ENCODE measurements around the gene ADISSP.
A peak's percentile ranks its signal among the peaks of the same experiment; 100 is the strongest.

ADISSP gene

GRCh38 chr20:3711484-3711941, 56.0 kb downstream of the ADISSP start:
- TF ChIP-seq CTCF (conservative IDR thresholded peaks at IDR 0.05; ENCODE audit: low read length) = no peak
- no peak for DNase-seq (ENCODE audit: low read depth)
- no peak overlapping the region for H3K4me3 ChIP-seq (ENCODE audit: low read length)

GRCh38 chr20:3710703-3711483, 56.7 kb downstream of the ADISSP start:
- H3K4me3 ChIP-seq (ENCODE audit: low read length) = no peak overlapping the region
- peak; percentile 52 for DNase-seq (ENCODE audit: low read depth)
- TF ChIP-seq CTCF (conservative IDR thresholded peaks at IDR 0.05; ENCODE audit: low read length) = peak; percentile 80

GRCh38 chr20:3710011-3710466, 57.5 kb downstream of the ADISSP start:
- TF ChIP-seq CTCF (conservative IDR thresholded peaks at IDR 0.05; ENCODE audit: low read length) = no peak; the same call in 1 of the 2 replicates
- DNase-seq (ENCODE audit: low read depth) = no peak
- H3K4me3 ChIP-seq (ENCODE audit: low read length) = no peak overlapping the region

GRCh38 chr20:3707508-3707899, 60.0 kb downstream of the ADISSP start:
- no peak for TF ChIP-seq CTCF (conservative IDR thresholded peaks at IDR 0.05; ENCODE audit: low read length)
- no peak for DNase-seq (ENCODE audit: low read depth)
- H3K4me3 ChIP-seq (ENCODE audit: low read length) = no peak overlapping the region

GRCh38 chr20:3706774-3707507, 60.6 kb downstream of the ADISSP start:
- DNase-seq (ENCODE audit: low read depth) = peak; percentile 61
- H3K4me3 ChIP-seq (ENCODE audit: low read length) = no peak overlapping the region
- no peak for TF ChIP-seq CTCF (conservative IDR thresholded peaks at IDR 0.05; ENCODE audit: low read length)

GRCh38 chr20:3705970-3706739, 61.4 kb downstream of the ADISSP start:
- no peak for DNase-seq (ENCODE audit: low read depth)
- no peak overlapping the region for H3K4me3 ChIP-seq (ENCODE audit: low read length)
- no peak for TF ChIP-seq CTCF (conservative IDR thresholded peaks at IDR 0.05; ENCODE audit: low read length)

All from AG10803 (cell line).